DMS153 treated with DMSO at 0.1 percent for 48 hours (cell line): ENCODE data around the gene SARM1.

Experiments used
- DNase-seq: peaks from one replicate; lab custom pipeline; 2025; ENCODE audit not compliant: unreplicated experiment; lab: John Stamatoyannopoulos, UW

The SARM1 gene

GRCh38 chr17:28392491-28392890, 21.0 kb downstream of the SARM1 start:
- no peak for DNase-seq

- DNase-seq: no peak
Observed at GRCh38 chr17:28394337-28395116, 23.0 kb downstream of the SARM1 start.

- no peak for DNase-seq
Observed at GRCh38 chr17:28395426-28395825, 23.9 kb downstream of the SARM1 start.

DNA sequence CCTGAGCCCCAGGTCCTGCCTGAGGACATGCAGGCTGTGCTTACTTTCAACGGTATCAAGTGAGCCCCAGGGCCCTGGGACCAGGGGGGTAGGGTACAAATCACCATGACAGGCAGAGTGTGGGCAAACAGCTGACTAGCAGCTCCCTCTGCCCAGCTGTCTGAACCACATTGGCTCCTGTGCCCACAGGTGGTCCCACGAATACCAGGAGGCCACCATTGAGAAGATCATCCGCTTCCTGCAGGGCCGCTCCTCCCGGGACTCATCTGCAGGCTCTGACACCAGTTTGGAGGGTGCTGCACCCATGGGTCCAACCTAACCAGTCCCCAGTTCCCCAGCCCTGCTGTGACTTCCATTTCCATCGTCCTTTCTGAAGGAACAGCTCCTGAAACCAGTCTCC, 24.5 kb downstream of the SARM1 start:
- DNase-seq: no peak

- no peak for DNase-seq
Observed at GRCh38 chr17:28396635-28397239, 25.2 kb downstream of the SARM1 start.

- no peak for DNase-seq
Observed at GRCh38 chr17:28397275-28397674, 25.8 kb downstream of the SARM1 start.

GRCh38 chr17:28397687-28398279, 26.3 kb downstream of the SARM1 start:
- DNase-seq: no peak

DNA sequence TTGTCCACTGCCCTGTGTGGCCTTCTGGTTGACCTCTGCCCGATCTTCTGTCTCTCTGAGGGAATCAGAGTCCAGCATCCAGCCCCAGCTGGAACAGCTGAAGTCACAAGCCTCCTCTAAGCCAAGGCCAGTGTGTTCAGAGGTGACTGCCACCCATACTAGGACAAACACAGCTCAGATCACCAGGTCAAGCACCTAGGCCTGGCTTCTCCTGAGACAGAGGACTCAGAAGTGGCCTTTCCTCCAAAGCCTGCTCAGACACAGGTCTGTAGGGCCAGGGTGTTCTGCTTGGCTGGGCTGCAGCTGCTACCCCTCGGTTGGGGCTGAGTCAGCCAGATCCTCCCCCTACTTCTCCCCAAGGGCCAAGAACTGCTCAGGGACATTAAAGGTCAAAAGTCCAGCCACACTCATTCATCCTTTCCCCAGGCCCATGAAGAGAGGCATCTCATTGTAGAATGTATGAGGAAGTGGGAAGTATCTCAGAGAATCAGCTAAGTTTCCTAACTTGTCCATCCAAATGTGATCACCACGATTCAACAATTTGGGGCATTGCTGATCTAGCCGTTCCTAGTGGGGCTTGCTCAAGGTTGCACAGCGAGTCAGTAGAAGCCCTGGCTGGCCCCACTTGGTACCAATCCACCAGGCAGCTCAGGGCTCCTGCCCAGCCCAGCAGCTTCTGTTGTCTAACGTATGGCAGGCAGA, 26.9 kb downstream of the SARM1 start:
- no peak for DNase-seq

- no peak for DNase-seq
Observed at GRCh38 chr17:28399808-28400207, 28.3 kb downstream of the SARM1 start.

DNA sequence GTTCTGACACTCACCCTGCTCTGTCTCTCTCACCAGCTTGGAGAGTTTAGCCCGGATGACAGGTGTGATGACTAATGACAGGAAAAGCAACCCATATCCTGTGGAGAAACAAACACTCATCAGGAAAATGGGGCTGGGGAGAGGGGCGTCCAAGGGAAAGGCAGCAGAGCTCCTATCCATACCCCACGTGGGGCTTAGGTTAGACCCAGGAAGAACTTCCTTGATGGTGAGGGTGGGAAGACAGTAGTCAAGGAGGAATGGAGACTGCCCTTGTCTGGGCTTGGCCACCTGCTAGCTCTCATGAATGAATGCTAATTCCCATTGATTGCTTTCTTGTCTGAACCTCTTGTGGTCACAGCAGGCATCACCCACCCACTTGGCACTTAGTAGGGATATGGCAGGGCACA, 30.7 kb downstream of the SARM1 start:
- DNase-seq: no peak

DNA sequence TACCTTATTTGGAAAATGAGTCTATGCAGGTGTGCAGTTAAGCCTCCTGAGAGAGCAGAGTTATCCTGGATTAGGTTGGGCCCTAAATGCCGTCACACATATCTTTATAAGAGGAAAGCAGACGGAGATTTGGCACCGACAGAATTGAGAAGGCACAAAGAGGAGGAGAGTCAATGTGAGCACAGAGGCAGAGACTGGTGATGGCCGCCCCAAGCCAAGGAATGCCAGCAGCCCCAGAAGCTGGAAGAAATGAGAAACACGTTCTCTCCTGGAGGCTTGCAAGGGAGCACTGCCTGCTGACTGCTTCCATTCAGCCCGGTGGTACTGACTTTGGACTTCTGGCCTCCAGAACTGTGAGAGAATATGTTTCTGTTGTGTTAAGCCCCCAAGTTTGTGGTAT, 31.4 kb downstream of the SARM1 start:
- DNase-seq: no peak

DNA sequence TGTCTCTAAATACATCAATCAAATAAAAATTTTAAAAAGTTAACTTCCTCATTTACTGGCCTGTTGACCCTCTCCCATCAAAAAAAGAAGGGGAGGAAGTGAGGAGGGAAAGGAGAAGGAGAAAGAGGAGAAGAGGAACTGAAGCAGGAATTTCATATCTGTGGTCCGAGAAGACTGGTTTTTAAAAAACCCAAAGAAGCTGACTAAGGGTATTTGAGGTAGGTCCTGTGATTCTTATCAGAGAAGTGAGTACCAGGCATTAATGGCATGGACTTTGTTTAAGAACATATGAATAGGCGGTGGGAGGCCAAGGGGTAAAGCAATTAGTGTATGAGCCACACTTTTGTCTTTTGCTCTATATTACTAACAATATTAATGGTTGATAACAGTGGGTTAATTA, 32.5 kb downstream of the SARM1 start:
- no peak for DNase-seq

GRCh38 chr17:28404461-28404811, 32.9 kb downstream of the SARM1 start:
- no peak for DNase-seq

DNA sequence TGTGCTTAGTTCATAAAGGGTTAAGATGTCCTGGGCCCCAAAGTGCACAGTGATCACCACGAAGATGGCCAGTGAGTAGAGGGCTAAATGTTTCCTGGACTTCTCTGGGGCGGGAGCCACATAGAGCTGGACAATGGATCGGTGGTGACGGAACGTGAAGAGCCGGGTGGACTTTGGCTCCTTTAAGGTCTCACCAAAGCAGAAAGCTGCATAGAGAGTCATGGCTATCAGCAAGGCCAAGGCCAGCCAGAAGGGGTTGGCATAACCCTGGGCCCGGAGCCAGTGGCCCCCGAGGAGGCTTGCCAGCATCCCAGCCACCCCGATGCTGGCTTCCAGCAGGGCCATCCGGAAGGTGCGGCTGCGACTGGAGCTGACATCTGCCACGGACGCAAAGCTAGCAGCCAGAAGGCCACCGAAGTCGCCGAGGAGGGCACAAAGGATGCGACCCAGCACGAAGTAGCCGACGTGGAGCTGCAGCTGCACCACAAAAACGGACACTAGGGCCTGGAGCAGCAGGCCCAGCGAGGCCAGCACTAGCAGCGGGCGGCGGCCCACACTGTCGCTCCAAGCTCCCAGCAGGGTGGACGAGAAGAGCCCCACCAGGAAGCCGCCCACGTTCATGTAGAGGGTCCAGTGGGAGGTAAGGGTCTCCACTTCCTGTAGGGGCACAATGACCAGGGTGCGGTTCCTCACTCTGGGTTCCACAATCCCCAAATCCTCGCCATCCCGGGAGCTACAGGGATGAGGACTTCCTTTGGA, 33.5 kb downstream of the SARM1 start:
- no peak for DNase-seq

GRCh38 chr17:28405632-28406472, 34.4 kb downstream of the SARM1 start, which contains the start of gene SLC46A1:
Gene SLC46A1 (minus strand): TSS chr17:28406212. CDS start chr17:28406114, 98 bp downstream.
- DNase-seq: no peak

DNA sequence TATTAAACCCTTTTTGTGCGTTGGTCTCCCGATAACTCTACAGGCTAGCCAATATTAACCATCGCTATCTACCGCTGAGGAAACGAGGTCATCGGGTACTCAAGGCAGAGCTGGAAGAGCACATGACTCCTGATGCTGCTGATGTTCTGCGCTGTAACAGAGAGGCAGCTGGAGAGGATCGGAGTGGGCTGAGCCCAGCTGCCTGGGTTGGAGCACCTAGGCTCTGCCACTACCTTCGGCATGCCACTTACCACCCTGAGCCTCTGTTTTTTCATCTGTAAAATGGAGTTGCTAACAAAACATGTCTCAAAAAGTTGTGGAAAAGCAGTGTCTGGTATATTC, 35.0 kb downstream of the SARM1 start:
- DNase-seq: no peak

DNA sequence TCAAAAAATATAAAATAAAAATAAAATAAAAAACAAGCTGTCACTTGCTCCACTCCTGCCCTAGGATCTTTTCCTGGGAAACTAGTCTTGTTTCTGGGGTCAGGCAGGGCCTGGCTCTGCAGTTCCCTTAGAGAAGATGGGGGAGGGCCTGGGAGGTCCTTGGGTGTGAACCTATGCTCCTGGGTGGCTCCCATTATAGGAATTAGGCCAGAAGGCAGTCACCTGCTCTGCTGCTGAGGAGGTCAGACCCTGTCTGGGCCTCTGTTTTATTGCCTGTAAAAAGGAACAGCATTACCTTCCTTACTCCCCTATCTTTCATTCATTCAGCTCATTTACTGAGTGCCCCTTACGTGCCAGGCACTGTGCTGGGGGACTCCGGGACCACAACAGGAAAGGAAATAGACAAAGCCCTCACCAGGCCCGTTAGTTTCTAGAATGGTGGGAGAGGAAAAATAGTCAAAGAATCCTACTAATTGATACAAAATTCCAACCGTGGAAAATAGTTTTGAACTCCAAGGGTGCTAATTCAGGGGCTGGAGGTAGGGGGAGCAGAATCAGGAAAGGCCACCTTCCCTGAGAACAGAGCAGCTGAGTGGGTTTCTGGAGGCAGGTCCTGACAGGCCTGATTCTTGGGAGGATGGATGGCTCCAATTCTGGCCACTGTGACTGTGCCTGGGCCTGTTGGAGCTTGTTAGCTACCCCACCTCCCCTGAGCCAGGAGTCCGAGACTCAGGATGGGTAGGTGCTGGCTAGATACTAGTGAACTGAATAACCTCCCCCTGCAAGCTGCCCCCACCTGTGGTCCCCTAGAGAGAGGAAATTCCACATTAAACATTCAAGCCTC, 35.9 kb downstream of the SARM1 start:
- no peak for DNase-seq

DNA sequence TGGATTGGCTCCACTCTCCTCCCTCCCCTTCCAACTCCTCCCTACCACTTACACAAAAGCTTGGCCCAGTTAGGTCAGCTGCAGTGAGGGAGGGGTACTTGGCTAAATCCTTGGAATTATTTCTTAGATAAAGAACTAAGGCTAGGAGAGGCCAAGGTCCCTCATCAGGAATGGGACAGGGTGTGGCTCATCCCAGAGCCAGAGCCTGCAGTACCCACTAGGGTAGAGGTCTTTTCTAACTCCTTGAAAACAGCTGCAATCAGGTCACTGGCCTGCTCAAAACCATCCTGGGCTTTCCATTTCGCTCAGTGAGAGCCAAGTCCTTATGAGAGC, 36.4 kb downstream of the SARM1 start:
- no peak for DNase-seq

- no peak for DNase-seq
Observed at GRCh38 chr17:28412099-28412498, 40.6 kb downstream of the SARM1 start.

DNA sequence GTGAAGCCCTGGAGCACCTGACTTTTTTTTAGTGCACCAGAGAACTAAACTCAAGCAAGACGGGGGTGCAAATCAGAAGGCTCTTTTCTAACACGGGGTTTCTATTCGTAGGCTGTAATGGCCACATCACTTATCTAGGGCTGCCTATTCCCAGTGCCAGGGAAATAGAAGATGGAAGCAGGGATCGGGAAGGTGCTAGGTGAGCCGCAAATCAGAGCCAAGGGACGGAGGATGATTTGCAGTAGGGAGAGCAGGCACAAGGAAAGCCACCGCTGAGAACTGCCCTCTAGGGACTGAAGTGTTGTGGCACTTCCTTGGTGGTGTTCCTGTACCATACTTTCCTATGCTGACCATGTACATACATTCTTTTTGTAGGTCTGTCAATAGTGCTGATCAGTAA, 42.3 kb downstream of the SARM1 start:
- DNase-seq: no peak
